CD8-positive, alpha-beta memory T cell (primary cell): ENCODE measurements around the gene EIF3C. TPM values are rescaled to one million over a fixed set of nuclear protein-coding genes. Genes with fewer than 3 reads are reported as not detected.
A peak's percentile ranks its signal among the peaks of the same experiment; 100 is the strongest.
"Not testable (repeated sequence)": the region's sequence is repeated elsewhere in the genome, so short reads cannot be mapped to it uniquely, and the experiment has no call there.

Experiments used
- CTCF ChIA-PET: fragments of 350-600 bp; sonication (Branson Sonifier 250); formaldehyde crosslinking; loops from one replicate; lab custom pipeline; 2021; ENCODE audit warnings: antibody characterized with exemption; lab: Charles Lee
- POLR2A ChIA-PET: fragments of 350-600 bp; sonication (Branson Sonifier 250); formaldehyde crosslinking; loops from one replicate; lab custom pipeline; 2021; ENCODE audit warnings: antibody characterized with exemption; lab: Charles Lee
- DNase-seq, 5 donors: peaks; one replicate each; pipeline versions ENCODE4 v3.0.0 to v3.0.0-alpha.2; 2020 to 2022; ENCODE audit warnings: mixed read lengths in 1 of 5
- H3K27ac ChIP-seq: one replicate; pipeline ENCODE4 v1.7.0; 2013; ENCODE audit warnings: low read depth, mild to moderate bottlenecking, low read length, moderate library complexity
- H3K27me3 ChIP-seq: 2 replicates; pipeline ENCODE4 v1.7.0; 2013; ENCODE audit warnings: low read length, mild to moderate bottlenecking; ENCODE audit not compliant: insufficient read depth, poor library complexity, severe bottlenecking
- H3K36me3 ChIP-seq: 2 replicates; pipeline ENCODE4 v1.7.0; 2013; ENCODE audit warnings: mild to moderate bottlenecking, low read length, moderate library complexity; ENCODE audit not compliant: insufficient read depth
- H3K4me1 ChIP-seq: 2 replicates; pipeline ENCODE4 v1.7.0; 2013; ENCODE audit warnings: mild to moderate bottlenecking, low read length, moderate library complexity; ENCODE audit not compliant: insufficient read depth
- H3K4me3 ChIP-seq: 2 replicates; pipeline ENCODE4 v1.7.0; 2013; ENCODE audit warnings: mild to moderate bottlenecking, low read length
- H3K9me3 ChIP-seq: 2 replicates; pipeline ENCODE4 v1.7.0; 2013; ENCODE audit warnings: mild to moderate bottlenecking, low read length
- H3K27ac Mint-ChIP-seq, 8 donors: one replicate each; pipeline ENCODE4 v1.8.0; 2020 to 2021; ENCODE audit warnings: mixed read lengths in 8 of 8, mild to moderate bottlenecking in 6 of 8, inconsistent platforms in 3 of 8, moderate library complexity in 3 of 8
- H3K27me3 Mint-ChIP-seq, 2 donors: one replicate each; pipeline ENCODE4 v1.8.0; 2020 to 2021; ENCODE audit warnings: mixed read lengths in 2 of 2, mild to moderate bottlenecking in 1 of 2, moderate library complexity in 1 of 2
- H3K36me3 Mint-ChIP-seq, 3 donors: one replicate each; pipeline ENCODE4 v1.8.0; 2020 to 2021; ENCODE audit warnings: mixed read lengths in 3 of 3, inconsistent platforms in 1 of 3, mild to moderate bottlenecking in 1 of 3
- H3K4me1 Mint-ChIP-seq, 3 donors: one replicate each; pipeline ENCODE4 v1.8.0; 2020 to 2021; ENCODE audit warnings: mixed read lengths in 3 of 3, inconsistent platforms in 1 of 3, mild to moderate bottlenecking in 1 of 3
- H3K4me3 Mint-ChIP-seq, 7 donors: one replicate each; pipeline ENCODE4 v1.8.0; 2020 to 2021; ENCODE audit warnings: mixed read lengths in 7 of 7, mild to moderate bottlenecking in 6 of 7, moderate library complexity in 4 of 7, inconsistent platforms in 2 of 7
- H3K9me3 Mint-ChIP-seq, 5 donors: one replicate each; pipeline ENCODE4 v1.8.0; 2020 to 2022; ENCODE audit warnings: mixed read lengths in 5 of 5, mild to moderate bottlenecking in 3 of 5, moderate library complexity in 2 of 5, inconsistent platforms in 1 of 5
- polyA plus RNA-seq: library from polyadenylated mRNA; unstranded; fragments of 300-500 nt; fragmentation: Illumina TruSeq; gene quantifications from one replicate; pipeline ENCODE4 v1.2.3, GENCODE V29; 2021
- total RNA-seq, 2 experiments: library from RNA; stranded (reverse); gene quantifications; one replicate each; pipeline ENCODE4 v1.2.3, GENCODE V29; 2021

The EIF3C gene, protein sequence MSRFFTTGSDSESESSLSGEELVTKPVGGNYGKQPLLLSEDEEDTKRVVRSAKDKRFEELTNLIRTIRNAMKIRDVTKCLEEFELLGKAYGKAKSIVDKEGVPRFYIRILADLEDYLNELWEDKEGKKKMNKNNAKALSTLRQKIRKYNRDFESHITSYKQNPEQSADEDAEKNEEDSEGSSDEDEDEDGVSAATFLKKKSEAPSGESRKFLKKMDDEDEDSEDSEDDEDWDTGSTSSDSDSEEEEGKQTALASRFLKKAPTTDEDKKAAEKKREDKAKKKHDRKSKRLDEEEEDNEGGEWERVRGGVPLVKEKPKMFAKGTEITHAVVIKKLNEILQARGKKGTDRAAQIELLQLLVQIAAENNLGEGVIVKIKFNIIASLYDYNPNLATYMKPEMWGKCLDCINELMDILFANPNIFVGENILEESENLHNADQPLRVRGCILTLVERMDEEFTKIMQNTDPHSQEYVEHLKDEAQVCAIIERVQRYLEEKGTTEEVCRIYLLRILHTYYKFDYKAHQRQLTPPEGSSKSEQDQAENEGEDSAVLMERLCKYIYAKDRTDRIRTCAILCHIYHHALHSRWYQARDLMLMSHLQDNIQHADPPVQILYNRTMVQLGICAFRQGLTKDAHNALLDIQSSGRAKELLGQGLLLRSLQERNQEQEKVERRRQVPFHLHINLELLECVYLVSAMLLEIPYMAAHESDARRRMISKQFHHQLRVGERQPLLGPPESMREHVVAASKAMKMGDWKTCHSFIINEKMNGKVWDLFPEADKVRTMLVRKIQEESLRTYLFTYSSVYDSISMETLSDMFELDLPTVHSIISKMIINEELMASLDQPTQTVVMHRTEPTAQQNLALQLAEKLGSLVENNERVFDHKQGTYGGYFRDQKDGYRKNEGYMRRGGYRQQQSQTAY
- total RNA-seq, result 100 to 1,000 TPM; 701 to 733 TPM
- 300 TPM for polyA plus RNA-seq

DNA sequence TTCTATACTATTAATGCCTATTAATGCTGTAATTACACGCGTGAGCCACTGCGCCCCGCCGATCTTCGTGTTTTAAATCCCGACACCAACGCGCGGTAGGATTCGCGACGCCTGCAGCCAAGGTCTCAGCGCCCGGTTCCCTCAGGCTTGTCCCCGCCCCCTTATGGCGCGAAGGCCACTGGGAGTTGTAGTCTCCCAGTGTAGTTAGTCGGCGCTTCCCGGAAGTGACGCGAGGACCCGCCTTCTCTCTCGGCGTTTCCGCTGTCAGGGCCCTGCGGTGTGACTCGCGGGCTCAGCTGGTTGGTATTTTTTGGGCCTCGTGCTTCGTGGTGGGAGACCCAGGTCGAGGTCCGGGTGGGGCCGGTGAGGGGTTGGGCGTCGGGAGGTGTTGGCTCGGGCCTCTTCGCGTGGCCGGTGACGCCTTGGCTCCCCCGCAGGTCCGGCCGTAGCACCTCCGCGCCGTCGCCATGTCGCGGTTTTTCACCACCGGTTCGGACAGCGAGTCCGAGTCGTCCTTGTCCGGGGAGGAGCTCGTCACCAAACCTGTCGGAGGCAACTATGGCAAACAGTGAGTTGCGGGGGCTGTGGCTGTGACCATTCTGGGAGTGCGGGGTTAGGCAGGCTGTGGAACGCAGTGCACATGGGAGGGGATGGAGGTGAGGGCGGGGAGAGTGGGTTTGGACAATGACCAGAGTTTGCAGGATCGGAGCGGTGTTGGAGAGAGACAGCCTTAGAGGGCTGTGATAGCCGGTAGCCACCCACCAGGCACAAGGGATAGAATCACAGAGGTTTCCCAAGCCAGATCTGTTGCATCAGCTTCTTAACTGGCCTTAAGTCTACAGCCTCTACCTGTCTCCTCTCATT lies at the start of gene EIF3C:
TSS of gene EIF3C (plus strand) at position 245 of the 864 bp plus-strand sequence. CDS start at position 468, 223 bp downstream.
- H3K36me3 ChIP-seq, H3K4me3 ChIP-seq, H3K9me3 ChIP-seq, H3K4me1 ChIP-seq, POLR2A ChIA-PET, H3K9me3 Mint-ChIP-seq, H3K27me3 Mint-ChIP-seq, H3K36me3 Mint-ChIP-seq, H3K27ac ChIP-seq, CTCF ChIA-PET, H3K4me1 Mint-ChIP-seq, DNase-seq, H3K27me3 ChIP-seq: not testable (repeated sequence)
- H3K27ac Mint-ChIP-seq, result peak within 1 kb of the TSS in 2 of 8 donors; percentile 57 to 87
- H3K4me3 Mint-ChIP-seq, result peak within 1 kb of the TSS in 4 of 7 donors; percentile 50 to 79 (median 72)

DNA sequence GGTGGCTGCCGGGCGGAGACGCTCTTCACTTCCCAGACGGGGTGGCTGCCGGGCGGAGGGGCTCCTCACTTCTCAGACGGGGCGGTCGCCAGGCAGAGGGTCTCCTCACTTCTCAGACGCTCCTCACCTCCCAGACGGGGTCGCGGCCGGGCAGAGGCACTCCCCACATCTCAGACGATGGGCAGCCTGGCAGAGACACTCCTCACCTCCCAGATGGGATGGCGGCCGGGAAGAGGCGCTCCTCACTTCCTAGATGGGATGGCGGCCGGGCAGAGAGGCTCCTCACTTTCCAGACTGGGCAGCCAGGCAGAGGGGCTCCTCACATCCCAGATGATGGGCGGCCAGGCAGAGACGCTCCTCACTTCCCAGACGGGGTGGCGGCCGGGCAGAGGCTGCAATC lies 45.0 kb upstream of the EIF3C start:
- H3K9me3 Mint-ChIP-seq, H3K9me3 ChIP-seq, H3K4me3 ChIP-seq, H3K27ac ChIP-seq, H3K27me3 Mint-ChIP-seq, H3K4me3 Mint-ChIP-seq, H3K36me3 Mint-ChIP-seq, CTCF ChIA-PET, H3K4me1 Mint-ChIP-seq, H3K27ac Mint-ChIP-seq, H3K27me3 ChIP-seq, H3K4me1 ChIP-seq, H3K36me3 ChIP-seq, POLR2A ChIA-PET, DNase-seq: not testable (repeated sequence)

DNA sequence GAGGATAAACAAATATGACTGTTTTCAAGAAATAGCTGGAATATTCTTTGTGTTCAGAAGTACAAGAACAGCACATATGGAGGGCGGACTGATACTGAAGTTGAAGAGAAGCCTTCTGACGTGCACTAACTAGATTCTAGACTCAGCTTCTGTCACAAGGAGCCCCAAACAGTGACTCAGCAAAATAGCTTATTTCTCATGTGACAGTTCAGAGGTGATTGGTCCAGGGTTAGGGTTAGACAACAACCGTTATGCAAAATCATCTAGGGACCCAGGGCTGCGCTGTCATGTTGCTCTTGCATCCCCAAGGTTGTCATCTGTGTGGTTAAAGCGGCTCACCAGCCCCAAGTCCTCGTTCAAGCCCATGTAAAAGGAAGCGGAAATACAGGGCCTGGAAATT lies 43.8 kb upstream of the EIF3C start:
- DNase-seq, H3K27me3 ChIP-seq, H3K36me3 Mint-ChIP-seq, CTCF ChIA-PET, H3K4me1 Mint-ChIP-seq, H3K27ac ChIP-seq, POLR2A ChIA-PET, H3K4me3 Mint-ChIP-seq, H3K27me3 Mint-ChIP-seq, H3K27ac Mint-ChIP-seq, H3K4me1 ChIP-seq, H3K36me3 ChIP-seq, H3K9me3 Mint-ChIP-seq, H3K9me3 ChIP-seq, H3K4me3 ChIP-seq: not testable (repeated sequence)

DNA sequence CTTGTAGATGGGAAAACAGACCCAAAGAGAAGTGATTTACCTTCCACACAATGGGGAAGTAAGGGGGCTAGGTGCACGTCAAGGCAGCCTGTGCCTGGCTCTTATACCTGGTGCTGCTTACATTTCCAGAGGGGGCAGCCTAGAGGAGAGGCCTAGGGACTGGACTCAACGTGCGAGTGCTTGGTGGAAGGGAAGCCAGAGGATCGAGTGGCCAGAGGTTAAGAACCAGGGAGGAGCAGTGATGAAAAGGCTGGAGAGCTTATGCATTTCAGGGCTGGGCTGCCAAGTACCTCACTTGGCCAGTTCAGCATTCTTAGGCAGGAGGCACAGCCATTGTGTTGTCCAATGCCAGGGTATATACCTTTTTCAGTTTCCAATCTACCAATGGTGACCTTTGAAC lies 43.1 kb upstream of the EIF3C start:
- POLR2A ChIA-PET, H3K9me3 ChIP-seq, H3K27me3 ChIP-seq, H3K36me3 ChIP-seq, H3K4me1 Mint-ChIP-seq, H3K27me3 Mint-ChIP-seq, H3K4me1 ChIP-seq, H3K9me3 Mint-ChIP-seq, H3K4me3 Mint-ChIP-seq, H3K27ac Mint-ChIP-seq, CTCF ChIA-PET, DNase-seq, H3K4me3 ChIP-seq, H3K36me3 Mint-ChIP-seq, H3K27ac ChIP-seq: not testable (repeated sequence)

DNA sequence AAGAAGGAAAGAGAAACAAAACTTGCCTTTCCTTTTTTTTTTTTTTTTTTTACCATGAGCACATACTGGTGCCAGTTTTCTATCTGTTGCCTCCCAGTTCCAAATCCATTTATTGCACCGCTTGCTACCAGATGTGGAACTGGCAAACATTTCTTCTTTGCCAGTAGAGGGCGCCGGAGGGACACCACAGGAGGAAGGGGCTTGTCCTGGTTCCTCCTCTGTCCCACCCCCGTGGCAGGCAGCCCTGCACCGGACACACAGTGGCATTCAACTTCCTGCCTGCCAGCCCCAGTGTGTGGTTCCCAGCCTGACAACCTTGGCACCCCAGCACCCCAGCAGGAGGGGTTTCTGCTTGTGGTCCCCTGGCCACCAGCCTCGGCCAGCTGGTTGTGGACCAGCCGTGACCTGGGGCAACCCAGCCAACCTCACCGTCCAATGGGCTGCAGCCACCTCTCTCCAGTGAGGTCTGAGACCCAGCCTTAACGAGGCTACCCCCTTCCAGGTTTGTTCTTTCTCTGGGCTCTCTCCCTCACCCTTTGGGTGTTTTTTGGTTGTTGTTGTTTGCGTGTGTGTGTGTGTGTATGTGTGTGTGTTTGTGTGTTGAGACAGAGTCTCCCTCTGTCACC lies 22.8 kb upstream of the EIF3C start:
- POLR2A ChIA-PET, H3K36me3 ChIP-seq, H3K9me3 Mint-ChIP-seq, H3K4me1 ChIP-seq, H3K27ac Mint-ChIP-seq, H3K27me3 ChIP-seq, H3K27me3 Mint-ChIP-seq, H3K4me1 Mint-ChIP-seq, H3K4me3 Mint-ChIP-seq, H3K9me3 ChIP-seq, H3K4me3 ChIP-seq, CTCF ChIA-PET, H3K27ac ChIP-seq, H3K36me3 Mint-ChIP-seq: not testable (repeated sequence)
- DNase-seq, result peak in 1 of 5 donors; percentile 0

DNA sequence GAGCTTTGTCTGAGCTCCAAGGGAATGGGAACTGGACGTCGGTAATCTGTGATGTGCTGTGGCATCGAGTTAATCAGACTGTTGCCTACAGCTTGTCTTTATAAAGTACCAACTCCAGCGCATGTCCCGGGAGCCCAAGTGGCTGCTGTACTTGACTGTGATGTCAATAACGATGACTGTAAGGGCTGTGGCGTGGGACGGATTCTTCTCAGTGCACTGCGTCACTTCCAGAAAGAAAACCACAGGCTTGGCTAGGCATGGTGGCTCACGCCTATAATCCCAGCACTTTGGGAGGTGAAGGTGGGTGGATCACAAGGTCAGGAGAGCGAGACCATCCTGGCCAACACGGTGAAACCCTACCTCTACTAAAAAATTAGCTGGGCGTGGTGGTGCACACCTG lies 21.8 kb upstream of the EIF3C start:
- H3K4me1 ChIP-seq, H3K27me3 Mint-ChIP-seq, H3K27me3 ChIP-seq, H3K27ac Mint-ChIP-seq, H3K4me3 Mint-ChIP-seq, H3K4me1 Mint-ChIP-seq, H3K4me3 ChIP-seq, CTCF ChIA-PET, H3K9me3 ChIP-seq, DNase-seq, POLR2A ChIA-PET, H3K27ac ChIP-seq, H3K9me3 Mint-ChIP-seq, H3K36me3 Mint-ChIP-seq, H3K36me3 ChIP-seq: not testable (repeated sequence)

DNA sequence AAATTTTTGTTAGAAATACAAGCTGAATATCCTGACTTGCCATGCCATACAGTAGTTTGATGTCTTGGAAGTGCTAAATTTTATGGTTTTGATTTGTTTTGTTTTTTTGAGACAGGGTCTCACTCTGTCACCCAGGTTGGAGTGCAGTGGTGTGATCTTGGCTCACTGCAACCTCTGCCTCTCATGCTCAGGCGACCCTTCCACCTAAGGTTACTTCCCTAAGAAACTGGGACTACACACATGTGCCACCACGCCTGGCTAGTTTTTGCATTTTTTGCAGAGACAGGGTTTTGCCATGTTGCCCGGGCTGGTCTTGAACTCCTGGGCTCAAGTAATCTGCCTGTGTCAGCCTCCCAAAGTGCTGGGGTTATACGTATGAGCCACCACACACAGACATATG lies 19.5 kb upstream of the EIF3C start:
- H3K4me1 ChIP-seq, CTCF ChIA-PET, H3K9me3 ChIP-seq, H3K36me3 Mint-ChIP-seq, H3K4me3 ChIP-seq, POLR2A ChIA-PET, H3K27me3 ChIP-seq, H3K4me1 Mint-ChIP-seq, H3K27me3 Mint-ChIP-seq, H3K4me3 Mint-ChIP-seq, H3K27ac Mint-ChIP-seq, H3K27ac ChIP-seq, H3K36me3 ChIP-seq, H3K9me3 Mint-ChIP-seq: not testable (repeated sequence)
- DNase-seq, result peak in 1 of 5 donors; percentile 11
